GM18870 (cell line): ENCODE results near the gene CYP46A1.
"Not testable (repeated sequence)": the region's sequence is repeated elsewhere in the genome, so short reads cannot be mapped to it uniquely, and the experiment has no call there.

Experiments used
- ATAC-seq: cut with Tn5 transposase; IDR thresholded peaks from one replicate; pipeline ENCODE4 v1.9.1; 2021; ENCODE audit warnings: moderate library complexity; ENCODE audit not compliant: unreplicated experiment

CYP46A1 gene

GRCh38 chr14:99683619-99684409 is at the start of gene CYP46A1:
Gene CYP46A1, plus strand, starts transcription at chr14:99684298. Its CDS starts 120 bp downstream, at chr14:99684418.
- peak; percentile 90 for ATAC-seq

- ATAC-seq, result no peak
Observed at GRCh38 chr14:99634443-99634842, 49.7 kb upstream of the CYP46A1 start.

- ATAC-seq, result no peak
Observed at GRCh38 chr14:99635116-99635515, 49.0 kb upstream of the CYP46A1 start.

- no peak for ATAC-seq
Observed at GRCh38 chr14:99636487-99636886, 47.6 kb upstream of the CYP46A1 start.

- no peak for ATAC-seq
Observed at GRCh38 chr14:99637624-99638023, 46.5 kb upstream of the CYP46A1 start.

- not testable (repeated sequence) for ATAC-seq
Observed at GRCh38 chr14:99642771-99643170, 41.3 kb upstream of the CYP46A1 start.

- no peak for ATAC-seq
Observed at GRCh38 chr14:99643343-99643742, 40.8 kb upstream of the CYP46A1 start.

- no peak for ATAC-seq
Observed at GRCh38 chr14:99644035-99644587, 40.0 kb upstream of the CYP46A1 start.

- ATAC-seq, result no peak
Observed at GRCh38 chr14:99644723-99645544, 39.2 kb upstream of the CYP46A1 start, which contains the start of gene HHIPL1. Gene HHIPL1, plus strand, starts transcription at chr14:99645129. Its CDS starts 79 bp downstream, at chr14:99645208.

- no peak for ATAC-seq
Observed at GRCh38 chr14:99645545-99646505, 38.3 kb upstream of the CYP46A1 start.

GRCh38 chr14:99647411-99647810 is 36.7 kb upstream of the CYP46A1 start:
- no peak for ATAC-seq

GRCh38 chr14:99648027-99648784 is 35.9 kb upstream of the CYP46A1 start:
- ATAC-seq, result no peak

- ATAC-seq, result no peak
Observed at GRCh38 chr14:99649219-99649618, 34.9 kb upstream of the CYP46A1 start.

GRCh38 chr14:99649643-99650042 is 34.5 kb upstream of the CYP46A1 start:
- ATAC-seq, result no peak

- ATAC-seq, result no peak
Observed at GRCh38 chr14:99650189-99650588, 33.9 kb upstream of the CYP46A1 start.

GRCh38 chr14:99651953-99652746 is 31.9 kb upstream of the CYP46A1 start:
- ATAC-seq, result no peak

GRCh38 chr14:99654235-99654985 is 29.7 kb upstream of the CYP46A1 start:
- ATAC-seq, result no peak

- no peak for ATAC-seq
Observed at GRCh38 chr14:99655521-99655920, 28.6 kb upstream of the CYP46A1 start.
